Retina (tissue), 1 donor: ENCODE data around the gene UBXN4.
"Not testable (repeated sequence)": the region's sequence is repeated elsewhere in the genome, so short reads cannot be mapped to it uniquely, and the experiment has no call there.

Experiments
- DNase-seq: peaks from one replicate; pipeline ENCODE4 v3.0.0-alpha.2; 2016

The UBXN4 gene

GRCh38 chr2:135768863-135769262 is 27.2 kb downstream of the UBXN4 start:
- no peak for DNase-seq

DNA sequence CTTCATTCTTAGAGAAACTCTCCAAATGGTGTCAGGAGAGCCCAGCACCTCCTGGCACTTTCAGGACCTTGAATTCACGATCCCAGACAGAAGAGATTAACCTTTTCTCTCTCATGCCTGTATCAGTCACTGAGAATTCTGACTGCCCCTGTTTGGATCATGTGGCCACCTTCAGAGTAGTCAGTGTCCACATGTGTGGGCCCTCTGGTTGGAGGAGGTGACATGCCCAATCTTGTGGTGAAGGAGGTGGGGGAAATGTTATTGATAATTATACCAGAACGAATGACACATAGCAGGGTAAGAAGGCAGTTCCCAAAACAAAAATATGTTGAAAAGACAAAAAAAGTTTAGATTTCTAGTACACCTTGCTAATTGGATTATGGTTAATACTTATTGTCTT is 31.7 kb downstream of the UBXN4 start:
- DNase-seq: no peak

- DNase-seq: no peak
Observed at GRCh38 chr2:135773917-135774316, 32.3 kb downstream of the UBXN4 start.

GRCh38 chr2:135775420-135775819 is 33.8 kb downstream of the UBXN4 start:
- DNase-seq: no peak

- DNase-seq: no peak
Observed at GRCh38 chr2:135776367-135776766, 34.7 kb downstream of the UBXN4 start.

DNA sequence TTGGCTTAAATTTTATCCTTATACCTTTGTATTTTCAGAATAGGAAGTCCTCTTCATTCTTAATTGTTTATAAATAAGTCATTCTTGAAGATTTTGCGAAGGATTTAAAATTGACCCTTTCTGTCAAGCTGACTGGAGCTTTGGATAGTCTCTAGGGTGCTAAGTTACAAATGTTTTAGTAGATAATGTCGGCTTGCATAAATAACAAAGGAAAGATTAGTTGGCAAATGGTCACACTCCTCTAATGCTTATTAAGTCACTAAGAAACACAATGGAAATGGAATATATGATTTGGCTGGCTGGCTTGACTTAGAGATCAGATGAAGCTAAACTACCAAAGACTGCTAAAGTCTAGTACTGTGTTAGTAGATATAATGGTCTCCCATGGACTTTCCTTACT is 40.6 kb downstream of the UBXN4 start:
- DNase-seq: no peak

DNA sequence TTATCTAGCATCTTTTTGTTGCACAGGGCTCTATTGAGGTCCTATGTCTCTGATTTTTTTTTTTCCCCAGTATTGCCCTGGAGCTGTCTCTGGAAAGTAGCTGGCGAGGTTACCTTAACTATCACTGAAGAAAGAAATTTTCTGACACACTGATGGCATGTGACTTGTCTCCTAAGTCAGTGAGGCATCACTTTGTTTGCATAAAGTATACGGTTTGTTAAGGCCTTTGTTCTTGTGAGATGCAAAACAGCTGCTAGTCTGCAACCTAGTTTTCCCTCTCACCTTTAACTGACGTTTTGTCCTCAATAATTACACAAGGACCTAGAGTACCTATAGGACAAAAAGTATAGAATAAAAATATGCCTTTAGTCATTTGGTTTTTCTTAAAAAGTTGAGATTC is 41.8 kb downstream of the UBXN4 start:
- no peak for DNase-seq

DNA sequence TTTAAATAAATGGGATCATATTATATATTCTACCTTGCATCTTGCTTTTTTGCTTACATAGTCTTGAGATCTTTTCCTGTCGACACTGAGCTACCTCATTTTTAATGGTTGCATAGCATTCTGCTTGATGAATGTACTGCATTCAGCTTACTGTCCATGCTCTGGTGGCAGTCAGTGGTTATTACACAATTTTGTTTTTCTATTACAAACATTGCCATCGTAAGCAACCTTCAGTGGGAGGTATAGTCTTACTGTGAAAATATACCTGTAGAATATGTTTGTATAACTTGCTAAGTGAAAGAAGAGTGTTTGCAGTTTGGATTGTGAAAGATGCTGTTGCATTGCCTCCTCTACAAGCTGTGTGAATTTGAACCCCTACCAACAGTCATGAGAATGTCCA is 43.4 kb downstream of the UBXN4 start:
- DNase-seq: no peak

- DNase-seq: no peak
Observed at GRCh38 chr2:135786823-135787222, 45.2 kb downstream of the UBXN4 start.

- no peak for DNase-seq
Observed at GRCh38 chr2:135790423-135790822, 48.8 kb downstream of the UBXN4 start.

DNA sequence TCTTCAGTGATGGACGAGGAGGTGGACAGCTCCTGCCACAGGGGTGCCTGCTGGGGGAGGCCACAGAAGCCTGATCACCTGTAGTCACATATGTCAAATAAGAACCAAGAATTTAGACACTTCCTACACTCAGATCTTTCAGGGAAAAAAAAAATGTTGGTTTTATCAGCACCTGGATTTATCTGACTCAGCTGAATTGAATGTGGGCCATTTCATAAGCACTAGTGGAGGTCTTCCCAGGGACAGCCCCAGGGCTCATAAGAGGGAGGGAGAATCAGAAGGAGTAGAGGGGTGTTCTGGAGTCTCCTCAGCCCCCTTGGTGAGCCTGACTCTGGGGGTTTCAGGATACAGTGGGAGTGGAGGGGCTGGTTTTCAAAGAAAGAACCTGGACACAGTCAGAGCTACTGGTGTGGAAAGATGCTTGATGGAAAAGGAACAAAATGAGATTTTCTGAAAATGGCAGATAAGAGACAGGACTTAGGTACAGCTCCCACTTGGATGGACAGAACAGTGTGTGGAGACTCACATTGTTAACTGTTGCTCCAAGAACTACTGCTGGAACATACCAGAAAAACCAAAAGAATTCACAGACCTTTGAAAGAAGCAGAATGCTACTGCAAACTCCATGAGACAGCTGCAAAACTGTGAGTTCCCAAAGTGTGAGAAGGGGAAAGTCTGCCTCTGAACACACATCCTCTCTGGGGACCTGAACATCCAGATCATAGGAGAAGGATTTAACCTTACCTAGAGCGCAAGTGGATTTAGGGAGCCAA is 49.9 kb downstream of the UBXN4 start:
- DNase-seq: no peak

- DNase-seq: no peak
Observed at GRCh38 chr2:135792401-135793150, 50.9 kb downstream of the UBXN4 start.

DNA sequence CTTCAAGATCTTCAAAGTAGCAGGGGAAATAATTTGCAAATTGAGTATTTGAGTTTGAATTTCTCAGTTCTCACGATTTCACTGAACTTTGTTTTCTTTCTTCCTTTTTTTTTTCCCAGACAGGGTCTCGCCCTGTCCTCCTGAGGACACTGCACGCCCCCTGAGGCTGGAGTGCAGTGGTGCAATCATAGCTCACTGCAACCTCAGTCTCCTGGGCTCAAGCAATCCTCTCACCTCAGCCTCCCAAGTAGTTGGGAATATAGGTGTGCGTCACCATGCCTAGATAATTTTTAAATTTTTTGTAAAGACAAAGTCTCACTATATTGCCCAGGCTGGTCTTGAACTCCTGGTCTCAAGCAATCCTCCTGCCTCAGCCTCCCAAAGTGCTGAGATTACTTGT is 54.0 kb downstream of the UBXN4 start:
- DNase-seq: not testable (repeated sequence)

DNA sequence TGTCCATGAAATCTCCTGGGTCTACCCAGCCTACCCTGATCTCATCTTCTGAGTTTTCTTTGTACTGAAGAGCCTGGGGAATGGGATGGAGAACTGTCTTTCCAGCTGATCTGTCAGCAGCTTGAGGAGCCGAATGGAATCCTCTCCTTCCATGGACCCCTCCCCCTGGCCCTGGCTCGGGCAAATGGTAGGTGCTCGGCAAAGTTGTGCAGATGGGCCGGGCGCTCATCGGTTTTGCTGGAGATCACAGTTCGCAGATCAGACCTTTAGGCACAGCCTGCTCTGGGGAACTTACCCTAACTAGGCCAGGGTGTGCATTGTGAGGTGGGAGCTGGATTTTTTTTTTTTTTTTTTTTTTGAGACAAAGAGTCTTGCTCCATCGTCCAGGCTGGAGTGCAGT is 55.0 kb downstream of the UBXN4 start:
- no peak for DNase-seq

DNA sequence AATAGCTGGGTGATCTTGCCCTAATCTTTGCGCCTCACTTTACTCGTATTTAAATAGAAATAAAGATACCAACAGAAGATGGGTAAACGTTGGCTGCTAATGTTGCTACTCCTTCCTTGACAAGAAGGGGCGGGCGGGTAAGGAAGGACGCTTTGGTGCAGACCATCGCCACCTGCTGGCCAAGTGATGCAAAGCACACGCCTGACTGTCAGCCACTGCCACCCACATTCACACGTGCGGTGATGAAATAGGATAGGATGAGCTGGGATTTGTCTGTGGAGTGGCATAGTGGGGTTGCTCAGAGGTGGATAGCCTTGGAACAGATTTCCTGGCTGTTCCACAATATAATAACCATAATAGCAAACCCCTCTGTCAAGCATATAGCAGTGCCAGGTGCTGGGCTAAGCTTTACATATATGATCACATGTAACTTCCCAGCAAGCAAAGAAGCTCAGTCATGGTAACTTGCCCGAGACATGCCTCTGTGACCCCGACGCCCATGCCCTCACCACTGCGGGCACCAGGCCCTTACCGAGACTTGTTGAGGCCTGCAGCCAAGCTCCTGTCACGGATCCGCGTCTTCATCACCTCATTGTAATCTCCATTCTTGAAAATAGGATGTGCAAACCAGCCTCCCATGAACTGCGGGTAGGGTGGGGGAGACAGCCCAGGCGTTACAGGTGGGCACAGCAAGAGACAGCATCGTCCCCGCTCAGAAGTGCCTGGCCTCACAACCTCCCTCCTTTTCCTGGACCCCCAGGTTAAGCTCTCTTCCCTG is 56.0 kb downstream of the UBXN4 start:
- DNase-seq: peak; percentile 79

- DNase-seq: no peak
Observed at GRCh38 chr2:135798275-135798705, 56.6 kb downstream of the UBXN4 start.

- no peak for DNase-seq
Observed at GRCh38 chr2:135798762-135799161, 57.1 kb downstream of the UBXN4 start.

GRCh38 chr2:135799738-135800137 is 58.1 kb downstream of the UBXN4 start:
- no peak for DNase-seq

DNA sequence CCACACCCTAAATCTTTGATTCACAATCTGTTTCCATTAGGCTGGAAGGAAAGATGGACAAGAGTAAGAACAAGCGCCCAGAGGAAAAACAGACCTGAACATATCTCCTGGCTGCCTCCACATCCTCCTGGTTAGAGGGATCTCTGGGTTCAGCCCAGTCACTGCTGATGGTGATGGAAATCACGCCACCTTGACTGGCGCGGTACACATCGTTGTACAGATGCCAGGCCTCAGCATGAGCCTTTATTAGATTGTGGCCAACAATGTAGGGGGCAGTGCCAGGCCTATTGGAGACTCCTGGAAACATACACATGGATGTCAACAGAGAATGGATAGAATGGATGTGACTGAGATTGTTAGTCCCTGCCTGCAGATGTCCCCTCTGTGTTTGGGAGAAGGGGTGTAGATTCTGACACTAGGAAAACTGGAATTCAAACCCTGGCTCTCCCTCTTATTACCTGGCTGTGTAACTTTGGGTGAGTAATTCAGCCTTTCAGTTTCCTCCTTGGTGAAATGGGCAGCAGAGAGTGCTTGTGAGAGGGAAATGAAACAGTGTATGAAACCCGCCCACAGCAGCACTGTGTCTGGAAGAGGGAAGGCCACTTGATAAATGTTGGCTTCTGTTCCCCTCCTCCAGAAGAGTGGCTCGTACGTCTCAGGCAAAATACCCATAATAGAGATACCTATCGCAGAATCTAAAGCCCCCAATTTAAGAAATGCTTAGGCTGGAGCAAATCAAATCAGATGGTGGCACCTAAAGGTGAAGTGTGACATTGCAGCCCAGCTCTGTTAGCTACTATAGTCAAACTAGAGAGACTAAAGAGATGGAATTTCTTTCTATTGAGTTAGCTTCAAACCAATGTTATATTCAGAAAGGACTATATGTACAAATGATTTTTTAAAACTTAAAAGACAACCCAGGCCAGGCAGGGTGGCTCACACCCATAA is 59.1 kb downstream of the UBXN4 start:
- DNase-seq: no peak

GRCh38 chr2:135802350-135802749 is 60.7 kb downstream of the UBXN4 start:
- DNase-seq: no peak

DNA sequence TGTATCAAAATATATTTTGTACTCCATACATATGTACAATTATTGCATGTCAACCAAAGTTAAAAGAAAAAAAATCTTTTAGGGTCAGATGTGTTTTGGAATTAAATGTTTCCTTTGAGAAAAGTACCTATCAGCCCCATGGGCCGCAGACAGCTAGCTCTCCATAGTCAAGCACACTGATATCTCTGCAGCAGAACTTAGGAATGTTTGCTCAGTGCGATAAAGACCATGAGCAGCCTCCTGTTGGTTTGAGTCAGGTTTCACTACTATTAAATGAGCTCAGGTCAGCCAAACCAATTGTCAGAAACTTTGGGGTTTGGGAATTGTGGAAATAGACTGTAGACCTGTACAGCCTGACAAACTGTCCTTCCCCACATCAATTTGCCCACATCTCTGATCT is 61.6 kb downstream of the UBXN4 start:
- no peak for DNase-seq

DNA sequence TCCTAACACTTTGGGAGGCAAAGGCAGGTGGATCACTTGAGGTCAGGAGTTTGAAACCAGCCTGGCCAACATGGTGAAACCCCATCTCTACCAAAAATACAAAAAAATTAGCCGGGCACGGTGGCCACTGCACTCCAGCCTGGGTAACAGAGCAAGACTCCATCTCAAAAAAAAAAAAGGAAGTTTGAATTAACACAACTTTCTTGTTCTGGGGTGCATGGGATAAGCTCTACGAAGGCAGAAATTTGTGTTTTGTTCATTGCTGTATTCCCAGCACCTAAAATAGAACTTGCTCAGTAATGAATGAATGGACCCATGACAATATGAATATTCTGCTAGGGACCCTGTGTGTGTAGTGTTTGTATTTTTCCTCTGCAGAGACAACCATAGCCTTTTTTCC is 66.2 kb downstream of the UBXN4 start:
- not testable (repeated sequence) for DNase-seq
